Sigmoid colon (tissue), 3 donors: ENCODE results near the gene PEX14.

Experiments
- CTCF ChIP-seq, 4 experiments: fragments of 450-650 bp in 3 of 4; fragments of 200-600 bp in 1 of 4; IDR thresholded peaks; one replicate each; pipeline ENCODE4 v1.5.1; 2016 to 2019; ENCODE audit warnings: antibody characterized with exemption in 4 of 4, mild to moderate bottlenecking in 3 of 4, moderate library complexity in 2 of 4
- POLR2A ChIP-seq, 2 donors: fragments of 450-650 bp; IDR thresholded peaks; one replicate each; pipeline ENCODE4 v1.6.1; 2016; ENCODE audit warnings: antibody characterized with exemption in 2 of 2, mild to moderate bottlenecking in 2 of 2, moderate library complexity in 2 of 2

GRCh38 chr1:10674222-10674621, 199.5 kb downstream of the PEX14 start:
- no peak for TF ChIP-seq CTCF (IDR thresholded peaks at IDR 0.05)
- no peak for TF ChIP-seq POLR2A (IDR thresholded peaks at IDR 0.05)
